GM12878 (cell line): ENCODE measurements around the gene CNNM1. TPM values are rescaled to one million over a fixed set of nuclear protein-coding genes. Genes with fewer than 3 reads are reported as not detected.

Source experiments
- ATAC-seq: fragments of 200-7000 bp; cut with Tn5 transposase; 3 replicates; pipeline ENCODE4 v1.9.1; 2020; ENCODE audit warnings: mild to moderate bottlenecking, moderate library complexity
- BruUV-seq: library from RNA; stranded (reverse); fragments of 400-500 nt; replicated peaks from 2 replicates; lab custom pipeline; 2021; lab: Mats Ljungman, UMichigan
- CTCF ChIA-PET: fragments of 300-600 bp; sonication (Branson Sonifier 250); formaldehyde crosslinking; extraction: SDS; loops from one replicate; lab custom pipeline; 2021; ENCODE audit warnings: inconsistent platforms; lab: Yijun Ruan, JAX
- POLR2A ChIA-PET: fragments of 350-600 bp; formaldehyde crosslinking; extraction: SDS; loops from one replicate; lab custom pipeline; 2021; ENCODE audit warnings: inconsistent platforms; lab: Charles Lee
- RAD21 ChIA-PET: fragments of 300-600 bp; sonication (Branson Sonifier 250); formaldehyde crosslinking; loops from one replicate; lab custom pipeline; 2023; ENCODE audit warnings: antibody characterized with exemption; ENCODE audit not compliant: unreplicated experiment; lab: Charles Lee
- SMC1A ChIA-PET: fragments of 300-600 bp; sonication (Branson Sonifier 250); formaldehyde crosslinking; loops from one replicate; lab custom pipeline; 2023; ENCODE audit not compliant: unreplicated experiment, uncharacterized antibody; lab: Charles Lee
- DNase-seq: peaks from one replicate; pipeline ENCODE4 v3.0.0-alpha.2; 2011; ENCODE audit warnings: low read depth, low spot score
- FAIRE-seq: peaks from 3 replicates; lab custom pipeline; 2011; peaks lifted over from hg19 to GRCh38; lab: Jason Lieb, UNC
- H2AFZ ChIP-seq: 2 replicates; pipeline ENCODE4 v1.6.0; 2011; ENCODE audit warnings: low read depth, low read length, control low read depth; ENCODE audit not compliant: control insufficient read depth
- H3K27ac ChIP-seq: 2 replicates; pipeline ENCODE4 v1.5.1; 2011; ENCODE audit warnings: control low read depth; ENCODE audit not compliant: control insufficient read depth, insufficient read depth
- H3K27me3 ChIP-seq, 2 experiments: replicated peaks in 1 of 2; 2 replicates each; pipeline versions ENCODE4 v1.6.0 to v1.6.1; 2011; ENCODE audit warnings: low read length in 1 of 2; ENCODE audit not compliant: control insufficient read depth in 2 of 2, insufficient read depth in 2 of 2
- H3K36me3 ChIP-seq, 2 experiments: 2 replicates each; pipeline ENCODE4 v1.5.1; 2011; ENCODE audit warnings: low read length in 1 of 2; ENCODE audit not compliant: control insufficient read depth in 2 of 2, insufficient read depth in 2 of 2
- H3K4me1 ChIP-seq: 2 replicates; pipeline ENCODE4 v1.6.1; 2011; ENCODE audit warnings: mild to moderate bottlenecking, low read length, moderate library complexity, mixed read lengths; ENCODE audit not compliant: control insufficient read depth, insufficient read depth
- H3K4me2 ChIP-seq: 2 replicates; pipeline ENCODE4 v1.6.0; 2011; ENCODE audit warnings: control low read depth; ENCODE audit not compliant: control insufficient read depth, insufficient read depth
- H3K4me3 ChIP-seq: fragments of 200-600 bp; sonication (generic); 2 replicates; pipeline ENCODE4 v1.5.1; 2016
- H3K79me2 ChIP-seq: 2 replicates; pipeline ENCODE4 v1.6.0; 2011; ENCODE audit warnings: low read length; ENCODE audit not compliant: control insufficient read depth, insufficient read depth
- H3K9ac ChIP-seq: 2 replicates; pipeline ENCODE4 v1.8.0; 2011; ENCODE audit warnings: low read length, control low read depth, mixed read lengths; ENCODE audit not compliant: control insufficient read depth, insufficient read depth
- H3K9me3 ChIP-seq: replicated peaks from 3 replicates; pipeline ENCODE4 v1.5.1; 2011; ENCODE audit warnings: mild to moderate bottlenecking, low read length; ENCODE audit not compliant: control insufficient read depth, insufficient read depth
- H4K20me1 ChIP-seq: 2 replicates; pipeline ENCODE4 v1.6.0; 2011; ENCODE audit not compliant: control insufficient read depth, insufficient read depth
- CBFB ChIP-seq: IDR thresholded peaks from 2 replicates; pipeline ENCODE4 v1.6.1; 2016; ENCODE audit warnings: antibody characterized with exemption, low read depth
- CBX5 ChIP-seq: sonication (generic); IDR thresholded peaks from 2 replicates; pipeline ENCODE4 v1.6.1; 2016; ENCODE audit warnings: low read depth, moderate library complexity, mild to moderate bottlenecking, inconsistent platforms
- CHD4 ChIP-seq: fragments of 200-600 bp; sonication (generic); IDR thresholded peaks from 2 replicates; pipeline ENCODE4 v1.6.1; 2016; ENCODE audit warnings: mild to moderate bottlenecking
- HDGF ChIP-seq: fragments of 450-650 bp; IDR thresholded peaks from 2 replicates; pipeline ENCODE4 v1.6.1; 2016; ENCODE audit warnings: antibody characterized with exemption
- IRF5 ChIP-seq: fragments of 450-650 bp; IDR thresholded peaks from 2 replicates; pipeline ENCODE4 v1.6.1; 2017; ENCODE audit warnings: borderline replicate concordance
- LARP7 ChIP-seq: fragments of 450-650 bp; IDR thresholded peaks from 2 replicates; pipeline ENCODE4 v1.6.1; 2017; ENCODE audit warnings: mild to moderate bottlenecking
- MTA2 ChIP-seq: fragments of 450-650 bp; IDR thresholded peaks from 2 replicates; pipeline ENCODE4 v1.6.1; 2016; ENCODE audit warnings: low read depth, mild to moderate bottlenecking, moderate library complexity
- REST ChIP-seq: IDR thresholded peaks from 2 replicates; pipeline ENCODE4 v1.6.1; 2012; ENCODE audit warnings: mild to moderate bottlenecking, low read depth, low read length
- TCF3 ChIP-seq: IDR thresholded peaks from 2 replicates; pipeline ENCODE4 v1.6.1; 2012; ENCODE audit warnings: low read depth, mild to moderate bottlenecking, low read length, borderline replicate concordance; ENCODE audit not compliant: insufficient read depth
- YBX1 ChIP-seq: fragments of 450-650 bp; IDR thresholded peaks from 2 replicates; pipeline ENCODE4 v1.6.1; 2016; ENCODE audit warnings: antibody characterized with exemption
- ZNF687 ChIP-seq: fragments of 450-650 bp; IDR thresholded peaks from 2 replicates; pipeline ENCODE4 v1.6.1; 2017; ENCODE audit warnings: mild to moderate bottlenecking, moderate library complexity
- WGBS: methylation state at CpG from one replicate; pipeline ENCODE4 v1.1.6; 2016; ENCODE audit warnings: low lambda C conversion rate; ENCODE audit not compliant: insufficient replicate concordance, insufficient coverage; ENCODE audit errors: missing lambda C conversion rate; 5-methylcytosine and 5-hydroxymethylcytosine counted together
- in situ Hi-C: fragments of 300-500 bp; cut with MboI; formaldehyde crosslinking; loops from 9 replicates; pipeline ENCODE4 v1.14.3; 2018; ENCODE audit warnings: mixed read lengths
- intact Hi-C: fragments of 100-400 bp; cut with micrococcal nuclease; formaldehyde crosslinking; loops from one replicate; pipeline ENCODE4 v1.14.2; 2022; ENCODE audit not compliant: unreplicated experiment
- polyA plus RNA-seq, 11 experiments: library from polyadenylated mRNA; depleted of rRNA in 4 of 11; unstranded in 6 of 11; stranded (reverse) in 5 of 11; fragments of >200 nt; fragmentation: Nextera tagmentation in 4 of 11; fragmentation: Illumina TruSeq in 1 of 11; extraction: Ambion mirVana in 4 of 11; extraction: Trizol in 1 of 11; gene quantifications; 1 replicate in 1 of 11; 2 replicates in 10 of 11; pipeline versions ENCODE4 v1.2.1 to v1.2.3, GENCODE V29; 2011 to 2016; ENCODE audit warnings: inconsistent platforms in 2 of 11, missing spikeins in 2 of 11, low read depth in 1 of 11
- total RNA-seq, 4 experiments: library from RNA; depleted of rRNA in 3 of 4; stranded (reverse); fragments of >200 nt in 3 of 4; fragmentation: Illumina TruSeq in 1 of 4; extraction: Trizol in 1 of 4; gene quantifications; 2 replicates each; pipeline versions ENCODE4 v1.2.1 to v1.2.3, GENCODE V29; 2013 to 2021

CNNM1 gene
- total and polyA plus RNA-seq, 10 of the 15 experiments (the other 5 are each of a cell fraction or from before 2014, with no cell fraction given): 0.01 TPM; not detected in 9

- no peaks in the 10 kb centered on the region for H4K20me1 ChIP-seq
- no TSS peak for BruUV-seq
- ATAC-seq (no peak), DNase-seq (no peak), FAIRE-seq (no peak)
- 54% methylated on average over 51 of the region's 94 CpGs for WGBS
- H3K4me3 ChIP-seq: no peak overlapping the region
- RAD21 ChIA-PET: no interaction called here
- H3K79me2 ChIP-seq: no peaks in the 10 kb centered on the region
- CTCF ChIA-PET: no interaction called here
- 0 out of 2 replicates have a peak overlapping the region, but pooled peaks have one; percentile 3 for H3K4me2 ChIP-seq
- H3K27me3 ChIP-seq: peaks cover 3 to 11% of the 10 kb centered on the region in 2 experiments
- POLR2A ChIA-PET: interaction anchor here (0.5 kb wide), 1 partner anchor 1838 kb away, joined by 3 read pairs; no protein-coding TSS in a partner anchor
- in situ Hi-C loops (no loop called here), intact Hi-C loops (no loop called here)
- no peak overlapping the region for H3K9ac ChIP-seq
- H3K4me1 ChIP-seq: no peaks in the 10 kb centered on the region
- SMC1A ChIA-PET: no interaction called here
- TF ChIP-seq TCF3 (no peak), ZNF687 (no peak), YBX1 (no peak), HDGF (no peak), LARP7 (no peak), IRF5 (no peak), CHD4 (no peak), MTA2 (no peak), CBX5 (no peak), REST (no peak), CBFB (no peak)
- H3K36me3 ChIP-seq: no peaks in the 10 kb centered on the region
- no peak overlapping the region for H3K27ac ChIP-seq
- H3K9me3 ChIP-seq: no peaks in the 10 kb centered on the region; the same call in 2 of the 3 replicates
- no peak overlapping the region for H2AFZ ChIP-seq
Measured at GRCh38 chr10:99329554-99330346, 594 bp downstream of the CNNM1 start.
